Activated CD8-positive, alpha-beta T cell treated with anti-CD3 and anti-CD28 coated beads for 36 hours (primary cell): ENCODE measurements around the gene ACVR2B. TPM values are rescaled to one million over a fixed set of nuclear protein-coding genes. Genes with fewer than 3 reads are reported as not detected.
"Not testable (repeated sequence)": the region's sequence is repeated elsewhere in the genome, so short reads cannot be mapped to it uniquely, and the experiment has no call there.

Source experiments
- ATAC-seq: fragments of 200-7000 bp; cut with Tn5 transposase; one replicate; pipeline ENCODE4 v1.10.0; 2021; ENCODE audit warnings: mild to moderate bottlenecking, moderate library complexity
- CTCF ChIA-PET: fragments of 350-600 bp; sonication (Branson Sonifier 250); formaldehyde crosslinking; loops from one replicate; lab custom pipeline; 2021; ENCODE audit warnings: antibody characterized with exemption; lab: Charles Lee
- POLR2A ChIA-PET: fragments of 350-600 bp; sonication (Branson Sonifier 250); formaldehyde crosslinking; loops from one replicate; lab custom pipeline; 2021; ENCODE audit warnings: antibody characterized with exemption; lab: Charles Lee
- DNase-seq: peaks from one replicate; pipeline ENCODE4 v3.0.0-alpha.2; 2020
- H3K27ac Mint-ChIP-seq: one replicate; pipeline ENCODE4 v1.8.0; 2021; ENCODE audit warnings: mild to moderate bottlenecking, mixed read lengths
- H3K27me3 Mint-ChIP-seq: one replicate; pipeline ENCODE4 v1.8.0; 2021; ENCODE audit warnings: mixed read lengths
- H3K36me3 Mint-ChIP-seq: one replicate; pipeline ENCODE4 v1.8.0; 2021; ENCODE audit warnings: low read depth, mixed read lengths
- H3K4me1 Mint-ChIP-seq: one replicate; pipeline ENCODE4 v1.8.0; 2021; ENCODE audit warnings: low read depth, mixed read lengths
- H3K4me3 Mint-ChIP-seq: one replicate; pipeline ENCODE4 v1.8.0; 2021; ENCODE audit warnings: mild to moderate bottlenecking, moderate library complexity, mixed read lengths
- H3K9me3 Mint-ChIP-seq: one replicate; pipeline ENCODE4 v1.8.0; 2021; ENCODE audit warnings: mixed read lengths
- intact Hi-C: fragments of 100-400 bp; cut with micrococcal nuclease; formaldehyde crosslinking; loops from one replicate; pipeline ENCODE4 v1.10.0; 2022
- total RNA-seq, 2 experiments: library from RNA; stranded (reverse); gene quantifications; one replicate each; pipeline ENCODE4 v1.2.3, GENCODE V29; 2021
- TF ChIP-seq, protein P1 (sequence below): fragments of 200-600 bp; IDR thresholded peaks from one replicate; pipeline ENCODE4 v1.8.0; 2022; ENCODE audit warnings: antibody characterized with exemption, mild to moderate bottlenecking

The ACVR2B gene
- total RNA-seq, 2 experiments from 2014 or later: 5.4 to 6.9 TPM

DNA sequence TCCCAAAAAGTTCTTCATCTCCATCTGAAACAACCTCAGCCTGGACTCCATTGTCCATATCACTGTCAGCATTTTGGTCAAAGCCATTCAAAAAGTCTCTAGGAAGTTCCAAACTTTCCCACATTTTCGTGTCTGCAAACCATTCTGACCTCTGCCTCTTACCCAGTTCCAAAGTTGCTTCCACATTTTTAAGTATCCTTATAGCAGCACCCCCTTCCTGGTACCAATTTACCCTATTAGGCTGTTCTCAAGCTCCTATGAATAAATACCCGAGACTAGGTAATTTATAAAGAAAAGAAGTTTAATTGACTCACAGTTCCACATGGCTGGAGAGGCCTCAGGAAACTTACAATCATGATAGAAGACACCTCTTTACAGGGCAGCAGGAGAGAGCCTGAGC lies 20.0 kb upstream of the ACVR2B start:
- peaks cover 34% of the 10 kb centered on the region for H3K36me3 Mint-ChIP-seq
- CTCF ChIA-PET, ATAC-seq, POLR2A ChIA-PET, H3K27me3 Mint-ChIP-seq, H3K4me1 Mint-ChIP-seq, H3K27ac Mint-ChIP-seq, DNase-seq, intact Hi-C loops, H3K4me3 Mint-ChIP-seq: not testable (repeated sequence)
- peaks cover 47% of the 10 kb centered on the region for H3K9me3 Mint-ChIP-seq

DNA sequence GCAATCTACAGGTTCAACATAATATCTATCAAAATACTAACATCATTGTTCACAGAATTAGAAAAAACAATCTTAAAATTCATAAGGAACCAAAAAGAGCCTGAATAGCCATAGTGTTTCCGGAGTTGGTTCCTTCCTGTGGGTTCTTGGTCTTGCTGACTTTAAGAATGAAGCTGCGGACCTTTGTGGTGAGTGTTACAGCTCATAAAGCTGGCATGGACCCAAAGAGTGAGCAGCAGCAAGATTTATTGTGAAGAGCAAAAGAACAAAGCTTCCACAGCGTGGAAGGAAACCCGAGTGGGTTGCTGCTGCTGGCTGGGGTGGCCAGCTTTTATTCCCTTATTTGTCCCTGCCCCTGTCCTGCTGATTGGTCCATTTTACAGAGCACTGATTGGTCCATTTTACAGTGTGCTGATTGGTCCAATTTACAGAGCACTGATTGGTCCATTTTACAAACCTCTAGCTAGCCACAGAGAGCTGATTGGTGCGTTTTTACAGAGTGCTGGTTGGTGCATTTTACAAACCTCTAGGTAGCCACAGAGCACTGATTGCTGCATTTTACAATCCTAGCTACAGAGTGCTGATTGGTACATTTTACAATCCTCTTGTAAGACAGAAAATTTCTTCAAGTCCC lies 15.1 kb upstream of the ACVR2B start:
- H3K4me1 Mint-ChIP-seq, H3K4me3 Mint-ChIP-seq, H3K27me3 Mint-ChIP-seq, ATAC-seq, intact Hi-C loops, H3K36me3 Mint-ChIP-seq, H3K27ac Mint-ChIP-seq: not testable (repeated sequence)
- DNase-seq: peak; percentile 28
- CTCF ChIA-PET: interaction anchor here (1.1 kb wide), 1 partner anchor 69 kb away, joined by 3 read pairs; no protein-coding TSS in a partner anchor
- peaks cover 31% of the 10 kb centered on the region for H3K9me3 Mint-ChIP-seq
- POLR2A ChIA-PET: interaction anchor here (1.6 kb wide), 1 partner anchor 17 kb away, joined by 4 read pairs; no protein-coding TSS in a partner anchor

DNA sequence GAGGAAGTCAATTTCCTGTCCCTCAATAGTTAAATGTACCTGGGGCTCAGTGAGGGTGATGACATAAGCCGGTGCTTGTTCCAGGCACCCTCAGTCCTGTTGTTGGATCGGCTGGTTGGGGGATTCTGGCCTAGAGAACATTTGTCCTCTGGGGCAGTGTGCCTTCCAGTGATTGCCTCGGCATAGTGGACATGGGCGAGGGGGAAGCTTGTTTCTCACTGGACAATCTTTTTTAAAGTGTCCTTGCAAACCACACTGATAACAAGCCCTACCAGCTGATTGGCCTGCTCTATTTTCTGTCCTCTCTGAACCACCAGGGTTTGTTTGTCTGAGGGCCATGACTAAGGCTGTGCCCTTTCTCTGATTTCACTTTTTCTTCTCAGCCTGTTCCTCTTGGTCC lies 10.5 kb upstream of the ACVR2B start:
- intact Hi-C loops, ATAC-seq, H3K36me3 Mint-ChIP-seq, H3K9me3 Mint-ChIP-seq, H3K4me3 Mint-ChIP-seq, DNase-seq, H3K27ac Mint-ChIP-seq, H3K27me3 Mint-ChIP-seq, POLR2A ChIA-PET, H3K4me1 Mint-ChIP-seq: not testable (repeated sequence)
- CTCF ChIA-PET: interaction anchor here (1.1 kb wide), 1 partner anchor 79 kb away, joined by 3 read pairs; no protein-coding TSS in a partner anchor

DNA sequence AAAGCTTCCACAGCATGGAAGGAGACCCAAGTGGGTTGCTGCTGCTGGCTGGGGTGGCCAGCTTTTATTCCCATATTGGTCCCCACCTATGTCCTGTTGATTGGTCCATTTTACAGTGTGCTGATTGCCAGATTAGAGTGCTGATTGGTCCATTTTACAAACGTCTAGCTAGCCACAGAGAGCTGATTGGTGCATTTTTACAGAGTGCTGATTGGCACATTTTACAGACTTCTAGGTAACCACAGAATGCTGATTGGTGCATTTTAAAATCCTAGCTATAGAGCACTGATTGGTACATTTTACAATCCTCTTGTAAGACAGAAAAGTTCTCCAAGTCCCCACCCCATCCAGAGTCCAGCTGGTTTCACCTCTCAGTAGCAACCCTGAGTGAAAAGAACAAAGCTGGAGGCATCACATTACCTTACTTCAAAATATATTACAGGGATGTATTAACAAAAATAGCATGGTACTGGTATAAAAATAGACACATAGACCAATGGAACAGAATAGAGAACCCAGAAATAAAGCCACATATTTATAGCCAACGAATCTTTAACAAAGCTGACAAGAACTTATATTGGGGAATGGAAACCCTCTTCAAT lies 7.5 kb upstream of the ACVR2B start:
- CTCF ChIA-PET: interaction anchor here (0.5 to 1.4 kb wide), 2 partner anchors 9 to 99 kb away, joined by 3 to 4 read pairs; partner anchors contain the start of gene XYLB
- H3K4me3 Mint-ChIP-seq: no peak overlapping the region
- H3K36me3 Mint-ChIP-seq: no peaks in the 10 kb centered on the region
- DNase-seq: no peak
- H3K27ac Mint-ChIP-seq: no peak overlapping the region
- no peaks in the 10 kb centered on the region for H3K27me3 Mint-ChIP-seq
- no peaks in the 10 kb centered on the region for H3K4me1 Mint-ChIP-seq
- intact Hi-C loops: no loop called here
- peaks cover 3% of the 10 kb centered on the region for H3K9me3 Mint-ChIP-seq
- no peak for ATAC-seq
- TF ChIP-seq, protein P1, sequence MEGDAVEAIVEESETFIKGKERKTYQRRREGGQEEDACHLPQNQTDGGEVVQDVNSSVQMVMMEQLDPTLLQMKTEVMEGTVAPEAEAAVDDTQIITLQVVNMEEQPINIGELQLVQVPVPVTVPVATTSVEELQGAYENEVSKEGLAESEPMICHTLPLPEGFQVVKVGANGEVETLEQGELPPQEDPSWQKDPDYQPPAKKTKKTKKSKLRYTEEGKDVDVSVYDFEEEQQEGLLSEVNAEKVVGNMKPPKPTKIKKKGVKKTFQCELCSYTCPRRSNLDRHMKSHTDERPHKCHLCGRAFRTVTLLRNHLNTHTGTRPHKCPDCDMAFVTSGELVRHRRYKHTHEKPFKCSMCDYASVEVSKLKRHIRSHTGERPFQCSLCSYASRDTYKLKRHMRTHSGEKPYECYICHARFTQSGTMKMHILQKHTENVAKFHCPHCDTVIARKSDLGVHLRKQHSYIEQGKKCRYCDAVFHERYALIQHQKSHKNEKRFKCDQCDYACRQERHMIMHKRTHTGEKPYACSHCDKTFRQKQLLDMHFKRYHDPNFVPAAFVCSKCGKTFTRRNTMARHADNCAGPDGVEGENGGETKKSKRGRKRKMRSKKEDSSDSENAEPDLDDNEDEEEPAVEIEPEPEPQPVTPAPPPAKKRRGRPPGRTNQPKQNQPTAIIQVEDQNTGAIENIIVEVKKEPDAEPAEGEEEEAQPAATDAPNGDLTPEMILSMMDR: no peak
- POLR2A ChIA-PET: interaction anchor here (1.0 kb wide), 1 partner anchor 12 kb away, joined by 3 read pairs; no protein-coding TSS in a partner anchor

DNA sequence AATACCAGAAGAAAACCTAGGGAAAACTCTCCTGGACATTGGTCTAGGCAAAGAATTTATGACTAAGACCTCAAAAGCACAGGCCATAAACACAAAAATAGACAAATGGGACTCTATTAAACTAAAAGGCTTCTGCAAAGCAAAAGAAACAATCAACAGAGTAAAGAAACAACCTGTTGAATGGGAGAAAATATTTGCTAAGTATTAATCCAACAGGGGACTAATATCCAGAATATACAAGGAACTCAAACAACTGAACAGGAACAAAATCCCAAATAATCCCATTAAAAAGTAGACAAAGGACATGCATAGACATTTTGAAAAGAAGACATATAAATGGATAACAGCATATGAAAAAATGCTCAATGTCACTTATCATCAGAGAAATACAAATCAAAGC lies 6.9 kb upstream of the ACVR2B start:
- Mint-ChIP-seq H3K9me3 (peaks cover 6% of the 10 kb centered on the region), H3K36me3 (no peaks in the 10 kb centered on the region), H3K27ac (no peak overlapping the region), H3K4me1 (no peaks in the 10 kb centered on the region), H3K4me3 (no peak overlapping the region), H3K27me3 (no peaks in the 10 kb centered on the region)
- no peak for DNase-seq
- no peak for ATAC-seq
- TF ChIP-seq, protein P1: no peak
- CTCF ChIA-PET: interaction anchor here (1.4 kb wide), 1 partner anchor 100 kb away, joined by 4 read pairs; the partner anchor contains the start of gene XYLB
- POLR2A ChIA-PET: no interaction called here
- intact Hi-C loops: no loop called here

DNA sequence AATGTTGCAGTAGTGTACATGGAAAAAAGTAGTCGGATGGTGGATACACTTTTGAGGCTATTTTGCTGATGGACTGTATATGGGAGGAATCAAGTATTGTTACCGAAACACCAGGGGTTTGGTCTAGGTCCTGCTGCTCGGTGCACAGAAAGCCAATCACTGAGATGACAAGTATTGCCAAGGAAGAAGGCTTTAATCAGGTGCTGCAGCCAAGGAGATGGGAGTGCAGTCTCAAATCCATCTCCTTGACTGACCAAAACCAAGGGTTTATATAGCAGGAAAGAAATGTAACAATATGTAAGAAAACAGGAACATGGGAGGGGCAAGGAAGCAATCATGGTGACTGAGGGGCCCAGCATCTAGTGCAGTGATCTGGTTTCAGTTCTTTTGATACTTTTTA lies 2.8 kb upstream of the ACVR2B start:
- no peaks in the 10 kb centered on the region for H3K36me3 Mint-ChIP-seq
- ATAC-seq (no peak), DNase-seq (no peak)
- ChIA-PET CTCF (interaction anchor here (1.3 kb wide), 1 partner anchor 30 kb away, joined by 3 read pairs; no protein-coding TSS in a partner anchor), POLR2A (no interaction called here)
- peaks cover 6% of the 10 kb centered on the region for H3K9me3 Mint-ChIP-seq
- TF ChIP-seq, protein P1: no peak
- no peaks in the 10 kb centered on the region for H3K4me1 Mint-ChIP-seq
- no peak overlapping the region for H3K27ac Mint-ChIP-seq
- H3K4me3 Mint-ChIP-seq: no peak overlapping the region
- H3K27me3 Mint-ChIP-seq: no peaks in the 10 kb centered on the region
- intact Hi-C loops: no loop called here
